Measurements from ENCODE around the gene PLPP3.

Gene PLPP3

GRCh38 chr1:56451491-56451890 lies 127.9 kb downstream of the PLPP3 start:
- TF ChIP-seq CTCF (IDR thresholded peaks at IDR 0.05; ENCODE audit: low read depth, low read length), result no peak
- no peak overlapping the region for H3K4me3 ChIP-seq (ENCODE audit: low read depth, low read length)

GRCh38 chr1:56450004-56450666 lies 129.2 kb downstream of the PLPP3 start:
- Histone ChIP-seq H3K9me3 (no peaks in the 10 kb centered on the region), H3K4me3 (ENCODE audit: low read depth, low read length) (no peak overlapping the region)
- no peak for TF ChIP-seq CTCF (IDR thresholded peaks at IDR 0.05; ENCODE audit: low read depth, low read length)

More at GRCh38 chr1:56451491-56451890, 127.9 kb downstream of the PLPP3 start:
- DNase-seq, result no peak
- H3K4me1 ChIP-seq, result peaks cover 3% of the 10 kb centered on the region; the same call in 1 of the 2 replicates
- no peaks in the 10 kb centered on the region for H3K9me3 ChIP-seq
- H3K36me3 ChIP-seq, result no peaks in the 10 kb centered on the region
- H3K27me3 ChIP-seq, result no peaks in the 10 kb centered on the region

GRCh38 chr1:56448529-56449300 lies 130.6 kb downstream of the PLPP3 start:
- Histone ChIP-seq H3K4me3 (ENCODE audit: low read depth, low read length) (no peak overlapping the region), H3K9me3 (no peaks in the 10 kb centered on the region), H3K27me3 (no peaks in the 10 kb centered on the region), H3K36me3 (no peaks in the 10 kb centered on the region), H3K4me1 (peaks cover 3% of the 10 kb centered on the region; the same call in 1 of the 2 replicates)
- TF ChIP-seq CTCF (IDR thresholded peaks at IDR 0.05; ENCODE audit: low read depth, low read length), result no peak
- no peak for DNase-seq

More at GRCh38 chr1:56450004-56450666, 129.2 kb downstream of the PLPP3 start:
- no peaks in the 10 kb centered on the region for H3K27me3 ChIP-seq
- no peaks in the 10 kb centered on the region for H3K36me3 ChIP-seq
- DNase-seq, result no peak
- peaks cover 3% of the 10 kb centered on the region; the same call in 1 of the 2 replicates for H3K4me1 ChIP-seq

GRCh38 chr1:56447823-56448222 lies 131.5 kb downstream of the PLPP3 start:
- TF ChIP-seq CTCF (IDR thresholded peaks at IDR 0.05; ENCODE audit: low read depth, low read length), result no peak
- H3K36me3 ChIP-seq, result no peaks in the 10 kb centered on the region
- no peaks in the 10 kb centered on the region for H3K4me1 ChIP-seq

GRCh38 chr1:56446531-56447098 lies 132.7 kb downstream of the PLPP3 start:
- no peaks in the 10 kb centered on the region for H3K4me1 ChIP-seq
- H3K9me3 ChIP-seq, result no peaks in the 10 kb centered on the region
- DNase-seq, result no peak
- no peak overlapping the region for H3K4me3 ChIP-seq (ENCODE audit: low read depth, low read length)
- H3K36me3 ChIP-seq, result no peaks in the 10 kb centered on the region
- TF ChIP-seq CTCF (IDR thresholded peaks at IDR 0.05; ENCODE audit: low read depth, low read length), result no peak
- no peaks in the 10 kb centered on the region for H3K27me3 ChIP-seq

More at GRCh38 chr1:56447823-56448222, 131.5 kb downstream of the PLPP3 start:
- Histone ChIP-seq H3K9me3 (no peaks in the 10 kb centered on the region), H3K27me3 (no peaks in the 10 kb centered on the region), H3K4me3 (ENCODE audit: low read depth, low read length) (no peak overlapping the region)
- DNase-seq, result no peak
